Trophoblast cell (in vitro differentiated cells and primary cell): ENCODE results near the gene DCP1A.

Experiments
- DNase-seq, 2 donors: peaks; one replicate each; pipeline ENCODE4 v3.0.0-alpha.2; 2016
- H2AFZ ChIP-seq: 2 replicates; pipeline ENCODE4 v1.6.1; 2013; ENCODE audit warnings: low read length, moderate library complexity, mild to moderate bottlenecking; ENCODE audit not compliant: insufficient read depth, poor library complexity
- H2AK5ac ChIP-seq: 2 replicates; pipeline ENCODE4 v1.6.1; 2013; ENCODE audit warnings: mild to moderate bottlenecking, low read length
- H2BK120ac ChIP-seq: 2 replicates; pipeline ENCODE4 v1.6.1; 2013; ENCODE audit warnings: low read length, mild to moderate bottlenecking, moderate library complexity; ENCODE audit not compliant: insufficient read depth, poor library complexity
- H2BK12ac ChIP-seq: 2 replicates; pipeline ENCODE4 v1.6.1; 2013; ENCODE audit warnings: mild to moderate bottlenecking, low read length, moderate library complexity
- H2BK5ac ChIP-seq: 2 replicates; pipeline ENCODE4 v1.6.1; 2013; ENCODE audit warnings: low read length, low read depth, moderate library complexity, mild to moderate bottlenecking; ENCODE audit not compliant: poor library complexity
- H3K14ac ChIP-seq: 2 replicates; pipeline ENCODE4 v1.6.1; 2013; ENCODE audit warnings: mild to moderate bottlenecking, low read length
- H3K18ac ChIP-seq: 2 replicates; pipeline ENCODE4 v1.6.1; 2013; ENCODE audit warnings: mild to moderate bottlenecking, low read length
- H3K23ac ChIP-seq: 2 replicates; pipeline ENCODE4 v1.6.1; 2013; ENCODE audit warnings: low read length
- H3K27ac ChIP-seq: 2 replicates; pipeline ENCODE4 v1.5.1; 2013; ENCODE audit warnings: low read depth, mild to moderate bottlenecking, inconsistent platforms, low read length, moderate library complexity
- H3K27me3 ChIP-seq: 2 replicates; pipeline ENCODE4 v1.6.1; 2013; ENCODE audit warnings: inconsistent platforms, mild to moderate bottlenecking, low read length, moderate library complexity; ENCODE audit not compliant: insufficient read depth
- H3K36me3 ChIP-seq, 2 experiments: 1 replicate in 1 of 2; 2 replicates in 1 of 2; pipeline ENCODE4 v1.6.1; 2013; ENCODE audit warnings: low read length in 2 of 2, mild to moderate bottlenecking in 2 of 2, moderate library complexity in 1 of 2; ENCODE audit not compliant: insufficient read depth in 2 of 2, control insufficient read depth in 1 of 2
- H3K4ac ChIP-seq: 2 replicates; pipeline ENCODE4 v1.6.1; 2013; ENCODE audit warnings: low read depth, mild to moderate bottlenecking, low read length, moderate library complexity
- H3K4me1 ChIP-seq, 2 experiments: 1 replicate in 1 of 2; 2 replicates in 1 of 2; pipeline ENCODE4 v1.6.1; 2013; ENCODE audit warnings: low read length in 2 of 2, mild to moderate bottlenecking in 2 of 2, moderate library complexity in 1 of 2; ENCODE audit not compliant: insufficient read depth in 2 of 2, control insufficient read depth in 1 of 2
- H3K4me2 ChIP-seq: 2 replicates; pipeline ENCODE4 v1.6.1; 2013; ENCODE audit warnings: inconsistent platforms, mild to moderate bottlenecking, low read length, moderate library complexity
- H3K4me3 ChIP-seq: 2 replicates; pipeline ENCODE4 v1.5.1; 2013; ENCODE audit warnings: mild to moderate bottlenecking, low read depth, low read length, inconsistent platforms
- H3K79me1 ChIP-seq: one replicate; pipeline ENCODE4 v1.6.1; 2013; ENCODE audit warnings: low read length
- H3K79me2 ChIP-seq: 2 replicates; pipeline ENCODE4 v1.6.1; 2013; ENCODE audit warnings: low read length, mild to moderate bottlenecking; ENCODE audit not compliant: control insufficient read depth, insufficient read depth, poor library complexity
- H3K9ac ChIP-seq: 2 replicates; pipeline ENCODE4 v1.6.1; 2013; ENCODE audit warnings: mild to moderate bottlenecking, low read length
- H3K9me3 ChIP-seq: 2 replicates; pipeline ENCODE4 v1.6.1; 2013; ENCODE audit warnings: low read depth, mild to moderate bottlenecking, control low read depth, inconsistent platforms, low read length; ENCODE audit not compliant: insufficient read depth
- H4K12ac ChIP-seq: 2 replicates; pipeline ENCODE4 v1.6.1; 2013; ENCODE audit warnings: low read depth, mild to moderate bottlenecking, low read length, moderate library complexity
- H4K8ac ChIP-seq: 2 replicates; pipeline ENCODE4 v1.6.1; 2013; ENCODE audit warnings: low read depth, mild to moderate bottlenecking, low read length, moderate library complexity
- H4K91ac ChIP-seq: one replicate; pipeline ENCODE4 v1.6.1; 2013; ENCODE audit warnings: low read depth, mild to moderate bottlenecking, low read length, moderate library complexity
- WGBS: extraction: QIAGEN DNeasy Blood & Tissue Kit; methylation state at CpG from one replicate; pipeline ENCODE4 v1.1.7; 2013; ENCODE audit warnings: missing lambda C conversion rate; ENCODE audit not compliant: insufficient read length, insufficient coverage; ENCODE audit errors: extremely low coverage; 5-methylcytosine and 5-hydroxymethylcytosine counted together

The DCP1A gene

DNA sequence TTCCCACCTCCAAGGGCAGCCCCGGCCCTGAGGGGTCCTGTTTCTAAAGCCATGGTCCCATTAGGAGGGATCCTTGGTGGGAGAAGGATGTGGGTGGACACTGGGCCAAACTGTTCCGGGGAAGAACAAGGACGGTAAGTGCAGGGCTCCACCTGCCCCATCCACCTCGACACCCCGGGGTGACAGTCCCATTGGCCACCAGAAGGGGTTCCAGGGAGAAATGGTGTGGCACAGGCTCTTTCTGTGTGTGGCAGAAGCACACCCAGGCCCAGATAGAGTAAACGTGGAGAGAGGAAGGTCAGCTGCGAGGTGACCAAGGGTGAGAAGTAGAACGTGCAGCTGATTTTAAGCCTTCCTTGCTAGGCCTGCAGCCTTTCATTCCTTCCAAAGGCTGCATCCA lies 103.6 kb downstream of the DCP1A start:
- Histone ChIP-seq H3K4me2 (no peak overlapping the region), H4K91ac (no peak overlapping the region), H3K4me3 (no peak overlapping the region), H3K9me3 (no peaks in the 10 kb centered on the region), H3K18ac (no peak overlapping the region), H3K9ac (no peak overlapping the region), H3K4me1 (peaks cover 29 to 31% of the 10 kb centered on the region in 2 experiments), H3K27me3 (no peaks in the 10 kb centered on the region), H3K27ac (no peak overlapping the region), H3K79me1 (no peaks in the 10 kb centered on the region), H3K14ac (no peak overlapping the region), H3K79me2 (peaks cover 39% of the 10 kb centered on the region), H4K12ac (no peak overlapping the region), H2BK12ac (no peak overlapping the region), H4K8ac (no peak overlapping the region), H2BK5ac (no peak overlapping the region), H3K36me3 (peaks cover 45 to 53% of the 10 kb centered on the region in 2 experiments), H2AK5ac (no peak overlapping the region), H3K4ac (peak overlapping the region; percentile 71), H3K23ac (no peak overlapping the region), H2BK120ac (no peak overlapping the region), H2AFZ (no peak overlapping the region)
- no peak for DNase-seq
- no CpG with 5 or more reads among the region's 8 CpGs for WGBS

DNA sequence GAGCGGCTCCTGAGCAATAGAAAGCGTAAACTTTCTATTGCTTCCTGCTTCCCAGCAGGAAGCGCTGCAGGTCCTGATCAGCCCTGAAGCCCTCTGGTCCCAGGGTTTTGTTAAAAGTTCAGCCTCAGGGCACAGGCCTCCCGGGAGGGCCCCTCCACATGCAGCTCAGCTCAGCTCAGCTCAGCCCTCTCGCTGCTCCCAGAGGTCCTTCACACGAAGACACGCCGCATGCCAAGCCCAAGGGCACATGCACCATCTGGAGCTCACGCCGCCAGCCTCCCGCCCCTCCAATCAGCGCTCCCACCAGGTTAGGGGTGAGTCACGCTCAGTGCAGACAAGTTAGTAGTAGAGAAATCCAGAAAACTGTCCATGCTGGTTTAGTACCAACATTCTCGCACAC lies 104.2 kb downstream of the DCP1A start:
- Histone ChIP-seq H2BK12ac (no peak overlapping the region), H3K9me3 (no peaks in the 10 kb centered on the region), H3K14ac (no peak overlapping the region), H4K8ac (no peak overlapping the region), H3K79me2 (peaks cover 37% of the 10 kb centered on the region), H3K9ac (no peak overlapping the region), H3K36me3 (peaks cover 51 to 58% of the 10 kb centered on the region in 2 experiments), H3K4me3 (no peak overlapping the region), H3K23ac (no peak overlapping the region), H3K27me3 (no peaks in the 10 kb centered on the region), H3K4ac (peak overlapping the region; percentile 71), H2AK5ac (no peak overlapping the region), H3K18ac (no peak overlapping the region), H4K91ac (no peak overlapping the region), H3K4me2 (no peak overlapping the region), H3K79me1 (peaks cover 2% of the 10 kb centered on the region), H4K12ac (no peak overlapping the region), H3K27ac (no peak overlapping the region), H2BK120ac (no peak overlapping the region), H2AFZ (peak overlapping the region; percentile 26), H2BK5ac (peak overlapping the region; percentile 13), H3K4me1 (peaks cover 35 to 37% of the 10 kb centered on the region in 2 experiments)
- no CpG with 5 or more reads among the region's 14 CpGs for WGBS
- DNase-seq: no peak

DNA sequence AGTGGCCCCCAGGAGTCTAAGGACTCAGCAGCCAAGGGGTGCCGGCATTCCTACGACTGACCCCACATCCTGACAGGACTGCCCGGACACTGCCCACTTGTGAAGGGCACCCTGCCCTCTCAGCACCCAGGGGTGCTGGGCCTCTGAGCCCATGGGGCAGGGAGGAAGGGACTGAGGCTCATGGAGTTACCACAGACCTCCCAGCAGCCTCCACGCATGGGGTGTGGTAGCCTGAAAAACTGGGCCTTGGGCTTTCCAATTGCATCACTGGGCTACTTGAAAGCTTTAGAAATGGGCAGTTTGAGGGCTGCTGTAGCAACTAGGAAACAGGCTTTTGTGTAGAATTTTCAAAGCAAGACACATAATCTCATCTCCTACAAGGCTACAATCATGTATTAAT lies 104.7 kb downstream of the DCP1A start:
- H2AK5ac ChIP-seq: peak overlapping the region; percentile 28
- H3K9me3 ChIP-seq: no peaks in the 10 kb centered on the region
- H3K23ac ChIP-seq: no peak overlapping the region
- peak overlapping the region; percentile 14 for H2BK120ac ChIP-seq
- H2BK12ac ChIP-seq: no peak overlapping the region
- peak overlapping the region; percentile 71 for H3K4ac ChIP-seq
- H3K9ac ChIP-seq: no peak overlapping the region
- no peak overlapping the region for H4K8ac ChIP-seq
- no peak overlapping the region for H3K27ac ChIP-seq
- no peak overlapping the region for H4K12ac ChIP-seq
- no peak for DNase-seq
- H3K18ac ChIP-seq: no peak overlapping the region
- peak overlapping the region; percentile 12 for H2BK5ac ChIP-seq
- H3K27me3 ChIP-seq: no peaks in the 10 kb centered on the region
- H3K36me3 ChIP-seq: peaks cover 53 to 59% of the 10 kb centered on the region in 2 experiments
- no peak overlapping the region for H3K4me3 ChIP-seq
- H3K79me1 ChIP-seq: peaks cover 2% of the 10 kb centered on the region
- peak overlapping the region; percentile 17 for H4K91ac ChIP-seq
- H3K79me2 ChIP-seq: peaks cover 33% of the 10 kb centered on the region
- peaks cover 37 to 39% of the 10 kb centered on the region in 2 experiments for H3K4me1 ChIP-seq
- H3K14ac ChIP-seq: no peak overlapping the region
- no peak overlapping the region for H2AFZ ChIP-seq
- no CpG with 5 or more reads among the region's 4 CpGs for WGBS
- no peak overlapping the region for H3K4me2 ChIP-seq

DNA sequence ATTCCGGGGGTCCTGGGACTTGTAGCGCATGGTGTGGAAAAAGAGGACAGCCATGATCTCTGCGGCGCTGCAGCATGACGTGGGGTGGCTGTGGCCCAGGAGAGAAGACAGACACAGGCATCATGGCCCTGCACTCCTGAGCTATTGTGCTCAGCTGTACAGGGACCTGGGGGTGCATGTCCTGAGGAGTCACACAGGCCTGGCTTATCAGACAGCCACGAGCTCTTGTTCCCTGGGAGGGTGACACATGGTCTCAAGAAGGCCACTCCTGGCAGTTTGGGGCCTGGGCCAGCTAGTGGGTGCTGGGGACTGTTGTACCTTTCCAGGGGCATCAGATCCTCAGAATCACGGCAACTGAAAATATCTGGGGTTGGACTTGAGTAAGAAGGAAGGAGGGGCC lies 105.2 kb downstream of the DCP1A start:
- Histone ChIP-seq H3K79me1 (peaks cover 2% of the 10 kb centered on the region), H4K91ac (no peak overlapping the region), H2AFZ (no peak overlapping the region), H3K14ac (no peak overlapping the region), H3K4ac (peak overlapping the region; percentile 71), H2BK12ac (no peak overlapping the region), H2BK120ac (no peak overlapping the region), H3K9ac (no peak overlapping the region), H3K27ac (no peak overlapping the region), H2AK5ac (no peak overlapping the region), H3K4me2 (no peak overlapping the region), H3K9me3 (no peaks in the 10 kb centered on the region), H2BK5ac (no peak overlapping the region), H3K36me3 (peaks cover 53 to 59% of the 10 kb centered on the region in 2 experiments), H3K4me1 (peaks cover 37 to 39% of the 10 kb centered on the region in 2 experiments), H4K8ac (no peak overlapping the region), H3K27me3 (no peaks in the 10 kb centered on the region), H3K23ac (no peak overlapping the region), H3K79me2 (peaks cover 31% of the 10 kb centered on the region), H3K4me3 (no peak overlapping the region), H4K12ac (no peak overlapping the region), H3K18ac (peak overlapping the region; percentile 11)
- DNase-seq: no peak
- WGBS: no CpG with 5 or more reads among the region's 7 CpGs
